A549 (cell line): ENCODE measurements around the gene VAPB. TPM values are rescaled to one million over a fixed set of nuclear protein-coding genes. Genes with fewer than 3 reads are reported as not detected.

ENCODE experiments used
- ATAC-seq, 2 experiments: fragments of 200-7000 bp in 1 of 2; fragments of >200 bp in 1 of 2; cut with Nextera tagmentation in 1 of 2; cut with Tn5 transposase in 1 of 2; 3 replicates each; pipeline versions ENCODE4 v1.8.0 to v1.9.1; 2018 to 2020; ENCODE audit warnings: mild to moderate bottlenecking in 1 of 2, moderate library complexity in 1 of 2
- CTCF ChIA-PET: fragments of 300-600 bp; sonication (Branson Sonifier 250); formaldehyde crosslinking; extraction: SDS; loops from one replicate; lab custom pipeline; 2021; ENCODE audit warnings: antibody characterized with exemption, inconsistent platforms; lab: Yijun Ruan, JAX
- POLR2A ChIA-PET: fragments of 350-600 bp; formaldehyde crosslinking; extraction: SDS; loops from one replicate; lab custom pipeline; 2021; ENCODE audit warnings: antibody characterized with exemption, inconsistent platforms; lab: Yijun Ruan, JAX
- DNase-seq, 2 experiments: peaks; one replicate each; pipeline versions ENCODE4 v3.0.0 to v3.0.0-alpha.2; 2011 to 2016; ENCODE audit warnings: low read depth in 1 of 2, low spot score in 1 of 2
- FAIRE-seq: peaks from 2 replicates; lab custom pipeline; 2011; peaks lifted over from hg19 to GRCh38; lab: Jason Lieb, UNC
- H3K27ac ChIP-seq, 2 experiments: fragments of >200 bp; sonication (Bioruptor Twin); formaldehyde crosslinking; 3 replicates each; pipeline ENCODE4 v1.5.1; 2016 to 2017
- H3K4me1 ChIP-seq: fragments of >200 bp; sonication (Bioruptor Twin); formaldehyde crosslinking; 3 replicates; pipeline ENCODE4 v1.6.1; 2016
- H3K4me2 ChIP-seq: fragments of >200 bp; sonication (Bioruptor Twin); formaldehyde crosslinking; 3 replicates; pipeline ENCODE4 v1.6.1; 2016
- H3K4me3 ChIP-seq: fragments of >200 bp; sonication (Bioruptor Twin); formaldehyde crosslinking; 3 replicates; pipeline ENCODE4 v1.5.1; 2016
- H3K9me3 ChIP-seq: fragments of >200 bp; sonication (Bioruptor Twin); formaldehyde crosslinking; 3 replicates; pipeline ENCODE4 v1.6.1; 2016
- CBX2 ChIP-seq: fragments of 200-600 bp; sonication (generic); IDR thresholded peaks from 2 replicates; pipeline ENCODE4 v1.6.1; 2016; ENCODE audit warnings: low read depth, mild to moderate bottlenecking, borderline replicate concordance
- CHD2 ChIP-seq: fragments of 150-350 bp; IDR thresholded peaks from 2 replicates; pipeline ENCODE4 v1.6.1; 2014; ENCODE audit warnings: low read length; ENCODE audit not compliant: partially characterized antibody
- EHMT2 ChIP-seq: fragments of 200-600 bp; sonication (generic); IDR thresholded peaks from 2 replicates; pipeline ENCODE4 v1.6.1; 2016; ENCODE audit warnings: antibody characterized with exemption, low read depth, mild to moderate bottlenecking, moderate library complexity
- EP300 ChIP-seq, 2 experiments: fragments of >200 bp; sonication (Bioruptor Twin); formaldehyde crosslinking; IDR thresholded peaks; 2 replicates in 1 of 2; 3 replicates in 1 of 2; pipeline ENCODE4 v1.6.1; 2016 to 2017
- ESRRA ChIP-seq: fragments of 150-350 bp; IDR thresholded peaks from 2 replicates; pipeline ENCODE4 v1.6.1; 2014; ENCODE audit warnings: mild to moderate bottlenecking, low read length, borderline replicate concordance
- FOSL2 ChIP-seq, 2 experiments: fragments of 450-650 bp in 1 of 2; fragments of >200 bp in 1 of 2; sonication (Bioruptor Twin) in 1 of 2; formaldehyde crosslinking; IDR thresholded peaks; 2 replicates each; pipeline versions ENCODE4 v1.5.0 to v1.6.1; 2016 to 2020; ENCODE audit warnings: mild to moderate bottlenecking in 1 of 2, moderate library complexity in 1 of 2
- HEYL ChIP-seq: fragments of 250-450 bp; sonication (Bioruptor Pico); IDR thresholded peaks from 2 replicates; pipeline ENCODE4 v1.8.0; 2021; ENCODE audit warnings: mild to moderate bottlenecking, moderate library complexity
- HOXA7 ChIP-seq: fragments of 250-450 bp; sonication (Bioruptor Pico); IDR thresholded peaks from 2 replicates; pipeline ENCODE4 v1.5.0; 2020; ENCODE audit warnings: mild to moderate bottlenecking, moderate library complexity
- JUN ChIP-seq, 2 experiments: fragments of >200 bp; sonication (Bioruptor Twin); formaldehyde crosslinking; IDR thresholded peaks; 2 replicates in 1 of 2; 3 replicates in 1 of 2; pipeline ENCODE4 v1.6.1; 2016 to 2017
- KDM1A ChIP-seq: fragments of 200-600 bp; sonication (generic); IDR thresholded peaks from 2 replicates; pipeline ENCODE4 v1.6.1; 2016; ENCODE audit warnings: low read depth, mild to moderate bottlenecking
- MAFK ChIP-seq: fragments of 450-650 bp; IDR thresholded peaks from 2 replicates; pipeline ENCODE4 v1.6.1; 2014; ENCODE audit not compliant: partially characterized antibody
- MAZ ChIP-seq: fragments of 150-350 bp; IDR thresholded peaks from 2 replicates; pipeline ENCODE4 v1.6.1; 2014; ENCODE audit warnings: antibody characterized with exemption, low read depth, low read length, borderline replicate concordance
- PHF8 ChIP-seq: fragments of 200-600 bp; sonication (generic); IDR thresholded peaks from 2 replicates; pipeline ENCODE4 v1.6.1; 2016; ENCODE audit warnings: low read depth, mild to moderate bottlenecking, antibody characterized with exemption, moderate library complexity, borderline replicate concordance
- POLR2AphosphoS2 ChIP-seq: conservative IDR thresholded peaks from 2 replicates; pipeline ENCODE4 v1.6.1; 2012; ENCODE audit warnings: low read length, improper control_type of control experiment, inconsistent platforms
- RAD21 ChIP-seq, 2 experiments: fragments of >200 bp in 1 of 2; sonication (Bioruptor Twin) in 1 of 2; formaldehyde crosslinking in 1 of 2; IDR thresholded peaks in 1 of 2; conservative IDR thresholded peaks in 1 of 2; 2 replicates in 1 of 2; 3 replicates in 1 of 2; pipeline ENCODE4 v1.6.1; 2012 to 2018; ENCODE audit warnings: inconsistent platforms in 1 of 2
- RARB ChIP-seq: fragments of 250-450 bp; sonication (Bioruptor Pico); IDR thresholded peaks from 2 replicates; pipeline ENCODE4 v1.8.0; 2021; ENCODE audit warnings: mild to moderate bottlenecking, moderate library complexity
- SREBF2 ChIP-seq: fragments of 450-650 bp; IDR thresholded peaks from 2 replicates; pipeline ENCODE4 v1.6.1; 2014; ENCODE audit warnings: mild to moderate bottlenecking, moderate library complexity
- TP53 ChIP-seq: fragments of 250-450 bp; sonication (Bioruptor Pico); IDR thresholded peaks from 2 replicates; pipeline ENCODE4 v1.5.0; 2021; ENCODE audit warnings: mild to moderate bottlenecking, moderate library complexity
- WGBS: methylation state at CpG from one replicate; pipeline ENCODE4 v1.1.6; 2017; ENCODE audit errors: missing lambda C conversion rate; 5-methylcytosine and 5-hydroxymethylcytosine counted together
- polyA plus RNA-seq, 4 experiments: library from polyadenylated mRNA; depleted of rRNA in 3 of 4; stranded (reverse); fragments of >200 nt; fragmentation: RNase III in 1 of 4; extraction: RNeasy Plus Mini Kit Qiagen cat#74134 plus additional on column Dnase treatment in 1 of 4; gene quantifications; 2 replicates in 3 of 4; 3 replicates in 1 of 4; pipeline ENCODE4 v1.2.3, GENCODE V29; 2011 to 2017
- TF ChIP-seq, protein P1 (sequence below): fragments of 250-450 bp; sonication (Bioruptor Pico); IDR thresholded peaks from 2 replicates; pipeline ENCODE4 v1.5.0; 2020; ENCODE audit warnings: low read depth, mild to moderate bottlenecking, moderate library complexity
- TF ChIP-seq, protein P2 (sequence below): fragments of 250-450 bp; sonication (Bioruptor Pico); IDR thresholded peaks from 2 replicates; pipeline ENCODE4 v1.5.0; 2021; ENCODE audit warnings: mild to moderate bottlenecking, moderate library complexity, borderline replicate concordance
- TF ChIP-seq, protein P3 (sequence below): fragments of 450-650 bp; IDR thresholded peaks from 2 replicates; pipeline ENCODE4 v1.6.1; 2014; ENCODE audit warnings: antibody characterized with exemption
- TF ChIP-seq, protein P4 (sequence below): IDR thresholded peaks from 2 replicates; pipeline ENCODE4 v1.6.1; 2012
- TF ChIP-seq, protein P5 (sequence below): fragments of 150-350 bp; IDR thresholded peaks from 2 replicates; pipeline ENCODE4 v1.6.1; 2014; ENCODE audit warnings: low read depth, mild to moderate bottlenecking, low read length

The VAPB gene
- polyA plus RNA-seq, 2 of the 4 experiments (the other 2 are of a cell fraction): 43.8 to 44.0 TPM

DNA sequence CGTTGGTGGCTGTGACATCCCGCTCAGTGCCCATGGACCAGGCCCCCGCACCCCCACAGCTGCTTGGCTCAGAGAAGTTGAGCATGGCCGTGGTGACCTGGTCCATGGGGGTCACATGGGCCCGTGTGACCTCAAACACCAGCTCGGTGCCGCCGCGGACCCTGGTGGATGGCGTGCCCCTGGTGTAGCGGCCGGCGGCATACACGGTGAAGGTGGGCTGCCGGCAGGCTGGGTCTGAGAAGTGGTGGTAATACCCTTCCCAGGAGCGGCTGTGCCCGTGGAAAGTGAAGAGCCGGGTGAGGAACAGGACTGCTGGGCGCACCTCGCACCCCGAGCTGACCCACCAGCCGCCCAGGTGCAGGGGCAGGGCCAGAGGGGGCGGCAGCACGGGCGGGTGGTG lies 72.1 kb downstream of the VAPB start:
- 95% methylated on average over 8 of the region's 25 CpGs for WGBS
- H3K4me3 ChIP-seq: no peak overlapping the region
- no peak overlapping the region for H3K27ac ChIP-seq
- no peaks in the 10 kb centered on the region for H3K9me3 ChIP-seq
- ChIA-PET POLR2A (no interaction called here), CTCF (interaction anchor here (0.6 to 4.9 kb wide), 4 partner anchors 11 to 19 kb away, joined by 3 to 33 read pairs (median 6); no protein-coding TSS in a partner anchor)
- TF ChIP-seq PHF8 (no peak), RARB (CRISPR knock-in tag) (no peak), EP300 (IDR thresholded peaks at IDR 0.05) (no peak), CHD2 (no peak), TP53 (no peak), HOXA7 (no peak), RAD21 (conservative IDR thresholded peaks at IDR 0.05 in 1 of 2, IDR thresholded peaks at IDR 0.05 in 1 of 2) (no peak), FOSL2 (IDR thresholded peaks at IDR 0.05) (no peak), FOSL2 (CRISPR knock-in tag; IDR thresholded peaks at IDR 0.05) (no peak), MAFK (no peak), POLR2AphosphoS2 (no peak)
- TF ChIP-seq, protein P1, sequence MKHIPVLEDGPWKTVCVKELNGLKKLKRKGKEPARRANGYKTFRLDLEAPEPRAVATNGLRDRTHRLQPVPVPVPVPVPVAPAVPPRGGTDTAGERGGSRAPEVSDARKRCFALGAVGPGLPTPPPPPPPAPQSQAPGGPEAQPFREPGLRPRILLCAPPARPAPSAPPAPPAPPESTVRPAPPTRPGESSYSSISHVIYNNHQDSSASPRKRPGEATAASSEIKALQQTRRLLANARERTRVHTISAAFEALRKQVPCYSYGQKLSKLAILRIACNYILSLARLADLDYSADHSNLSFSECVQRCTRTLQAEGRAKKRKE (CRISPR knock-in tag): no peak
- TF ChIP-seq, protein P2, sequence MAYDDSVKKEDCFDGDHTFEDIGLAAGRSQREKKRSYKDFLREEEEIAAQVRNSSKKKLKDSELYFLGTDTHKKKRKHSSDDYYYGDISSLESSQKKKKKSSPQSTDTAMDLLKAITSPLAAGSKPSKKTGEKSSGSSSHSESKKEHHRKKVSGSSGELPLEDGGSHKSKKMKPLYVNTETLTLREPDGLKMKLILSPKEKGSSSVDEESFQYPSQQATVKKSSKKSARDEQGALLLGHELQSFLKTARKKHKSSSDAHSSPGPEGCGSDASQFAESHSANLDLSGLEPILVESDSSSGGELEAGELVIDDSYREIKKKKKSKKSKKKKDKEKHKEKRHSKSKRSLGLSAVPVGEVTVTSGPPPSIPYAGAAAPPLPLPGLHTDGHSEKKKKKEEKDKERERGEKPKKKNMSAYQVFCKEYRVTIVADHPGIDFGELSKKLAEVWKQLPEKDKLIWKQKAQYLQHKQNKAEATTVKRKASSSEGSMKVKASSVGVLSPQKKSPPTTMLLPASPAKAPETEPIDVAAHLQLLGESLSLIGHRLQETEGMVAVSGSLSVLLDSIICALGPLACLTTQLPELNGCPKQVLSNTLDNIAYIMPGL: no peak
- H3K4me2 ChIP-seq: no peak overlapping the region
- ATAC-seq: no peak
- no peaks in the 10 kb centered on the region for H3K4me1 ChIP-seq
- DNase-seq: no peak
- no peak for FAIRE-seq

DNA sequence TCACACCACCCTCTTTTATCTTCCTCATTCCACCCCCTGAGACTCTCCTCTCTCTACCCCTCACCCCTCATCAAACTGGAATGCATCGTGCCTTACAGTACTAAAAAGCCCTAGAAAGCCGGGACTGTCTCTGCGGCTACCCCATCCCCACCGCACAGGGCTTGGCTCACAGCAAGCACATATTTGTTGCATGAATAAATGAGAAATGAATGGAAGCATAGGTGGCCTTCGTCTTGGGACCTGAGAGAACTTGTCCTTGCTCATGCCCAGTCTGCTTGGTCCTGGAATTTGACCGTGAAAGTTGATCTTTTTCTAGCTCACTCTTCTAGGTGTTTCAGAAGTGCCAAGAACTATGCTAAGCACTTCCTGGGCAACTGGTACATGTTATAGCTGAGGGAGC lies 72.9 kb downstream of the VAPB start:
- ChIA-PET POLR2A (no interaction called here), CTCF (interaction anchor here (1.3 to 2.7 kb wide), 2 partner anchors 15 to 189 kb away, joined by 3 to 9 read pairs; partner anchors contain the start of gene STX16)
- no peaks in the 10 kb centered on the region for H3K4me1 ChIP-seq
- no peak for DNase-seq
- TF ChIP-seq POLR2AphosphoS2: no peak
- TF ChIP-seq, protein P3, sequence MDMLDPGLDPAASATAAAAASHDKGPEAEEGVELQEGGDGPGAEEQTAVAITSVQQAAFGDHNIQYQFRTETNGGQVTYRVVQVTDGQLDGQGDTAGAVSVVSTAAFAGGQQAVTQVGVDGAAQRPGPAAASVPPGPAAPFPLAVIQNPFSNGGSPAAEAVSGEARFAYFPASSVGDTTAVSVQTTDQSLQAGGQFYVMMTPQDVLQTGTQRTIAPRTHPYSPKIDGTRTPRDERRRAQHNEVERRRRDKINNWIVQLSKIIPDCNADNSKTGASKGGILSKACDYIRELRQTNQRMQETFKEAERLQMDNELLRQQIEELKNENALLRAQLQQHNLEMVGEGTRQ: no peak
- no peak for TF ChIP-seq JUN (IDR thresholded peaks at IDR 0.05)
- TF ChIP-seq, protein P4, sequence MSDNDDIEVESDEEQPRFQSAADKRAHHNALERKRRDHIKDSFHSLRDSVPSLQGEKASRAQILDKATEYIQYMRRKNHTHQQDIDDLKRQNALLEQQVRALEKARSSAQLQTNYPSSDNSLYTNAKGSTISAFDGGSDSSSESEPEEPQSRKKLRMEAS: no peak
- no peak for TF ChIP-seq HEYL (CRISPR knock-in tag)
- no peak for TF ChIP-seq KDM1A
- TF ChIP-seq, protein P2: no peak
- no peak for TF ChIP-seq SREBF2
- TF ChIP-seq ESRRA: no peak
- no peak for TF ChIP-seq EP300 (IDR thresholded peaks at IDR 0.05)
- TF ChIP-seq EHMT2: no peak
- TF ChIP-seq, protein P5, sequence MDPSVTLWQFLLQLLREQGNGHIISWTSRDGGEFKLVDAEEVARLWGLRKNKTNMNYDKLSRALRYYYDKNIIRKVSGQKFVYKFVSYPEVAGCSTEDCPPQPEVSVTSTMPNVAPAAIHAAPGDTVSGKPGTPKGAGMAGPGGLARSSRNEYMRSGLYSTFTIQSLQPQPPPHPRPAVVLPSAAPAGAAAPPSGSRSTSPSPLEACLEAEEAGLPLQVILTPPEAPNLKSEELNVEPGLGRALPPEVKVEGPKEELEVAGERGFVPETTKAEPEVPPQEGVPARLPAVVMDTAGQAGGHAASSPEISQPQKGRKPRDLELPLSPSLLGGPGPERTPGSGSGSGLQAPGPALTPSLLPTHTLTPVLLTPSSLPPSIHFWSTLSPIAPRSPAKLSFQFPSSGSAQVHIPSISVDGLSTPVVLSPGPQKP: no peak
- no peak for TF ChIP-seq MAFK
- TF ChIP-seq FOSL2 (IDR thresholded peaks at IDR 0.05): no peak
- no peak for TF ChIP-seq FOSL2 (CRISPR knock-in tag; IDR thresholded peaks at IDR 0.05)
- TF ChIP-seq MAZ: no peak
- TF ChIP-seq CBX2: no peak
- TF ChIP-seq, all 56 proteins: peak for 0
- no peak for FAIRE-seq
- Histone ChIP-seq H3K27ac (no peak overlapping the region), H3K9me3 (no peaks in the 10 kb centered on the region), H3K4me2 (no peak overlapping the region), H3K4me3 (no peak overlapping the region)
- no peak for ATAC-seq
- WGBS: 95% methylated on average over 6 of the region's 6 CpGs
